OCI-LY3 (cell line): ENCODE results near the gene TMEFF2.
A peak's percentile ranks its signal among the peaks of the same experiment; 100 is the strongest.

Experiments
- H2AFZ ChIP-seq: fragments of 200-600, 300-600 bp; shearing (Covaris generic); 2 replicates; pipeline ENCODE4 v1.6.0; 2014; ENCODE audit warnings: antibody characterized with exemption, low read depth, low read length
- H3K27ac ChIP-seq: fragments of 200-600, 300-600 bp; sonication (generic); 2 replicates; pipeline ENCODE4 v1.5.1; 2014; ENCODE audit warnings: mild to moderate bottlenecking, low read length, moderate library complexity, mixed read lengths
- H3K27me3 ChIP-seq: fragments of 200-600, 300-600 bp; sonication (generic); 2 replicates; pipeline ENCODE4 v1.6.1; 2014; ENCODE audit warnings: low read depth, low read length, mixed read lengths
- H3K36me3 ChIP-seq: fragments of 200-600, 300-600 bp; sonication (generic); replicated peaks from 2 replicates; pipeline ENCODE3; 2014; ENCODE audit warnings: low read depth, low read length, mixed read lengths
- H3K4me1 ChIP-seq: fragments of 300-600, 200-600 bp; sonication (generic); 2 replicates; pipeline ENCODE4 v1.6.1; 2014; ENCODE audit warnings: low read length, mixed read lengths
- H3K4me2 ChIP-seq: fragments of 200-600, 300-600 bp; sonication (generic); 2 replicates; pipeline ENCODE4 v1.6.1; 2014; ENCODE audit warnings: low read length, mixed read lengths
- H3K4me3 ChIP-seq: fragments of 300-600, 200-600 bp; sonication (generic); 2 replicates; pipeline ENCODE4 v1.5.1; 2014; ENCODE audit warnings: antibody characterized with exemption, mild to moderate bottlenecking, low read length, moderate library complexity
- H3K79me2 ChIP-seq: fragments of 300-600, 200-600 bp; shearing (Covaris generic); 2 replicates; pipeline ENCODE4 v1.6.1; 2014; ENCODE audit warnings: mild to moderate bottlenecking, low read length, mixed read lengths
- H3K9ac ChIP-seq: fragments of 300-600, 200-600 bp; shearing (Covaris generic); 2 replicates; pipeline ENCODE4 v1.6.0; 2014; ENCODE audit warnings: mild to moderate bottlenecking, low read length, moderate library complexity
- H3K9me3 ChIP-seq: fragments of 200-600, 300-600 bp; shearing (Covaris generic); 2 replicates; pipeline ENCODE4 v1.6.1; 2014; ENCODE audit warnings: low read length, mixed read lengths; ENCODE audit not compliant: insufficient read depth
- H4K20me1 ChIP-seq: fragments of 200-600, 300-600 bp; sonication (generic); 2 replicates; pipeline ENCODE4 v1.6.1; 2016; ENCODE audit warnings: low read length, mixed read lengths; ENCODE audit not compliant: insufficient read depth
- CTCF ChIP-seq: fragments of 200-600, 300-600 bp; sonication (generic); IDR thresholded peaks from 2 replicates; pipeline ENCODE4 v1.5.1; 2014; ENCODE audit warnings: antibody characterized with exemption, low read length, low read depth
- EZH2phosphoT487 ChIP-seq: fragments of 200-600 bp; shearing (Covaris generic); IDR thresholded peaks from 2 replicates; pipeline ENCODE4 v1.6.1; 2018; ENCODE audit warnings: antibody characterized with exemption, mixed run types, low read depth

Gene TMEFF2

GRCh38 chr2:191999101-191999841, 195.5 kb downstream of the TMEFF2 start:
- TF ChIP-seq EZH2phosphoT487 (no peak), CTCF (no peak)
- H3K9ac ChIP-seq = no peak overlapping the region
- no peak overlapping the region for H3K4me3 ChIP-seq
- H3K27ac ChIP-seq = no peak overlapping the region
- peaks cover 5% of the 10 kb centered on the region for H3K4me1 ChIP-seq
- no peaks in the 10 kb centered on the region for H3K36me3 ChIP-seq
- no peaks in the 10 kb centered on the region for H4K20me1 ChIP-seq
- no peaks in the 10 kb centered on the region for H3K27me3 ChIP-seq
- H2AFZ ChIP-seq = no peak overlapping the region
- no peaks in the 10 kb centered on the region for H3K79me2 ChIP-seq
- no peaks in the 10 kb centered on the region for H3K9me3 ChIP-seq
- H3K4me2 ChIP-seq = no peak overlapping the region

- Histone ChIP-seq H3K36me3 (no peaks in the 10 kb centered on the region), H3K9ac (no peak overlapping the region), H3K9me3 (no peaks in the 10 kb centered on the region), H3K79me2 (no peaks in the 10 kb centered on the region), H4K20me1 (no peaks in the 10 kb centered on the region), H3K4me2 (no peak overlapping the region), H3K4me1 (no peaks in the 10 kb centered on the region), H3K27me3 (no peaks in the 10 kb centered on the region), H3K27ac (no peak overlapping the region), H2AFZ (no peak overlapping the region), H3K4me3 (no peak overlapping the region)
- no peak for TF ChIP-seq CTCF
- TF ChIP-seq EZH2phosphoT487 = no peak
Observed at GRCh38 chr2:191995285-191995684, 199.4 kb downstream of the TMEFF2 start.

- no peaks in the 10 kb centered on the region for H3K36me3 ChIP-seq
- no peak overlapping the region for H3K9ac ChIP-seq
- no peaks in the 10 kb centered on the region for H3K9me3 ChIP-seq
- H3K27me3 ChIP-seq = no peaks in the 10 kb centered on the region
- H3K4me3 ChIP-seq = no peak overlapping the region
- TF ChIP-seq EZH2phosphoT487 (no peak), CTCF (no peak)
- no peak overlapping the region for H2AFZ ChIP-seq
- no peak overlapping the region for H3K27ac ChIP-seq
- no peaks in the 10 kb centered on the region for H3K4me1 ChIP-seq
- no peaks in the 10 kb centered on the region for H4K20me1 ChIP-seq
- H3K4me2 ChIP-seq = no peak overlapping the region
- no peaks in the 10 kb centered on the region for H3K79me2 ChIP-seq
Observed at GRCh38 chr2:191994749-191995148, 200.0 kb downstream of the TMEFF2 start.

- peak overlapping the region; percentile 42; the same call in 1 of the 2 replicates for H2AFZ ChIP-seq
- H3K4me1 ChIP-seq = no peaks in the 10 kb centered on the region
- H3K9ac ChIP-seq = no peak overlapping the region
- H4K20me1 ChIP-seq = no peaks in the 10 kb centered on the region
- no peaks in the 10 kb centered on the region for H3K79me2 ChIP-seq
- no peak overlapping the region for H3K27ac ChIP-seq
- H3K9me3 ChIP-seq = no peaks in the 10 kb centered on the region
- H3K4me2 ChIP-seq = no peak overlapping the region
- H3K36me3 ChIP-seq = no peaks in the 10 kb centered on the region
- H3K4me3 ChIP-seq = no peak overlapping the region
- no peaks in the 10 kb centered on the region for H3K27me3 ChIP-seq
- no peak for TF ChIP-seq EZH2phosphoT487
- TF ChIP-seq CTCF = no peak
Observed at GRCh38 chr2:191991442-191991841, 203.3 kb downstream of the TMEFF2 start.
